Measurements from ENCODE around the gene DENND1C. TPM values are rescaled to one million over a fixed set of nuclear protein-coding genes. Genes with fewer than 3 reads are reported as not detected.
A peak's percentile ranks its signal among the peaks of the same experiment; 100 is the strongest.

DENND1C gene
- total and polyA plus RNA-seq, 9 of the 15 experiments (the other 6 are each of a cell fraction or from before 2014, with no cell fraction given) = 0.03 to 1.2 (median 0.32) TPM; not detected in 1

- TF ChIP-seq, protein P1, sequence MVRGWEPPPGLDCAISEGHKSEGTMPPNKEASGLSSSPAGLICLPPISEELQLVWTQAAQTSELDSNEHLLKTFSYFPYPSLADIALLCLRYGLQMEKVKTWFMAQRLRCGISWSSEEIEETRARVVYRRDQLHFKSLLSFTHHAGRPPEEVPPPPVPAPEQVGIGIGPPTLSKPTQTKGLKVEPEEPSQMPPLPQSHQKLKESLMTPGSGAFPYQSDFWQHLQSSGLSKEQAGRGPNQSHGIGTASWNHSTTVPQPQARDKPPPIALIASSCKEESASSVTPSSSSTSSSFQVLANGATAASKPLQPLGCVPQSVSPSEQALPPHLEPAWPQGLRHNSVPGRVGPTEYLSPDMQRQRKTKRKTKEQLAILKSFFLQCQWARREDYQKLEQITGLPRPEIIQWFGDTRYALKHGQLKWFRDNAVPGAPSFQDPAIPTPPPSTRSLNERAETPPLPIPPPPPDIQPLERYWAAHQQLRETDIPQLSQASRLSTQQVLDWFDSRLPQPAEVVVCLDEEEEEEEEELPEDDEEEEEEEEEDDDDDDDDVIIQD (CRISPR knock-in tag; IDR thresholded peaks at IDR 0.05) = no peak
- TF ChIP-seq PML (IDR thresholded peaks at IDR 0.05; ENCODE audit: low read length) = no peak
- TF ChIP-seq ZBTB8A (IDR thresholded peaks at IDR 0.05; ENCODE audit: partially characterized antibody) = no peak
- peak; percentile 88 for TF ChIP-seq ZNF311 (CRISPR knock-in tag; IDR thresholded peaks at IDR 0.05)
- no peak for TF ChIP-seq GTF3C2 (IDR thresholded peaks at IDR 0.05; ENCODE audit: borderline replicate concordance, extremely low read depth, insufficient read length)
- TF ChIP-seq E2F5 (CRISPR knock-in tag; IDR thresholded peaks at IDR 0.05) = peak; percentile 88; the same call in 1 of the 2 replicates
- peak; percentile 66 for TF ChIP-seq ZBTB40 (IDR thresholded peaks at IDR 0.05)
- TF ChIP-seq ZBTB40 (CRISPR knock-in tag; IDR thresholded peaks at IDR 0.05) = no peak
- TF ChIP-seq SFPQ (IDR thresholded peaks at IDR 0.05; ENCODE audit: low read depth, low read length) = no peak
Observed at GRCh38 chr19:6424939-6425731, 56.5 kb downstream of the DENND1C start (continued).

Measured in K562 (cell line).